GM12878 (cell line): ENCODE measurements around the gene SIPA1. TPM values are rescaled to one million over a fixed set of nuclear protein-coding genes. Genes with fewer than 3 reads are reported as not detected.

Experiments used
- E2F4 ChIP-seq: IDR thresholded peaks from 2 replicates; pipeline ENCODE4 v1.6.1; 2012; ENCODE audit warnings: low read depth, low read length, improper control_type of control experiment
- E2F8 ChIP-seq: fragments of 450-650 bp; IDR thresholded peaks from 2 replicates; pipeline ENCODE4 v1.6.1; 2018; ENCODE audit warnings: mild to moderate bottlenecking, low read depth, moderate library complexity; ENCODE audit not compliant: partially characterized antibody
- NKRF ChIP-seq: fragments of 450-650 bp; conservative IDR thresholded peaks from 2 replicates; pipeline ENCODE4 v1.6.1; 2017; ENCODE audit warnings: mild to moderate bottlenecking, moderate library complexity
- PRDM15 ChIP-seq: fragments of 450-650 bp; formaldehyde crosslinking; IDR thresholded peaks from 2 replicates; pipeline ENCODE4 v1.4.0; 2020; ENCODE audit warnings: mild to moderate bottlenecking, moderate library complexity
- TAF1 ChIP-seq: IDR thresholded peaks from 2 replicates; pipeline ENCODE4 v1.6.1; 2011; ENCODE audit warnings: mild to moderate bottlenecking, low read depth, low read length, borderline replicate concordance
- ZNF592 ChIP-seq: fragments of 450-650 bp; IDR thresholded peaks from 2 replicates; pipeline ENCODE4 v1.6.1; 2017; ENCODE audit warnings: mild to moderate bottlenecking, moderate library complexity
- polyA plus RNA-seq, 11 experiments: library from polyadenylated mRNA; depleted of rRNA in 4 of 11; unstranded in 6 of 11; stranded (reverse) in 5 of 11; fragments of >200 nt; fragmentation: Nextera tagmentation in 4 of 11; fragmentation: Illumina TruSeq in 1 of 11; extraction: Ambion mirVana in 4 of 11; extraction: Trizol in 1 of 11; gene quantifications; 1 replicate in 1 of 11; 2 replicates in 10 of 11; pipeline versions ENCODE4 v1.2.1 to v1.2.3, GENCODE V29; 2011 to 2016; ENCODE audit warnings: inconsistent platforms in 2 of 11, missing spikeins in 2 of 11, low read depth in 1 of 11
- total RNA-seq, 4 experiments: library from RNA; depleted of rRNA in 3 of 4; stranded (reverse); fragments of >200 nt in 3 of 4; fragmentation: Illumina TruSeq in 1 of 4; extraction: Trizol in 1 of 4; gene quantifications; 2 replicates each; pipeline versions ENCODE4 v1.2.1 to v1.2.3, GENCODE V29; 2013 to 2021

SIPA1 gene
- total and polyA plus RNA-seq, 10 of the 15 experiments (the other 5 are each of a cell fraction or from before 2014, with no cell fraction given), result 1.0 to 139 (median 33.4) TPM

GRCh38 chr11:65627202-65627601 is 10.7 kb upstream of the SIPA1 start (continued):
- TF ChIP-seq NKRF, result no peak
- TF ChIP-seq ZNF592, result no peak
- TF ChIP-seq E2F4, result no peak
- no peak for TF ChIP-seq TAF1
- no peak for TF ChIP-seq E2F8
- TF ChIP-seq PRDM15 (CRISPR knock-in tag), result no peak
- TF ChIP-seq, all 136 proteins: peak for 0
